Activated gamma-delta T cell (primary cell): ENCODE measurements around the gene CRIM1.
"Not testable (repeated sequence)": the region's sequence is repeated elsewhere in the genome, so short reads cannot be mapped to it uniquely, and the experiment has no call there.

Experiments
- DNase-seq: peaks from one replicate; lab custom pipeline; 2025; lab: John Stamatoyannopoulos, UW

The CRIM1 gene

DNA sequence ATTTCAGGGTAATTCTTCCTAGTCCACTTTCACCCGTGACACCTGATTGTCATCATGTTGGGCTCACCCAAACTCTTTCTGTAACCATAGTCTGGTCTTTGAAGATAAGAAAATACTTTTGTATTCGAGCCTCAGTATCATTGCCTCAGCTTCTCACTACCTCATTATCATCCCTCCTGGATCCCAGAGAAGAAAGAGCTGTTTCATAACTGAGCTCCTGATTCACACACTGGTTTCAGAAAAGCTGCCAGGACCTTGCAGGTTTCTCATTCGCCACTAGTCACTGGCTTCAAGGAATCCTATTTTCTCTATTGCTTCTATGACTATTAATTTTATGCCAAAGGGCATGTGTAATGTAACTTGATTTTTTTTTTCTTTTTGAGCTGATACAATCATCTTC, 2.9 kb upstream of the CRIM1 start:
- no peak for DNase-seq

DNA sequence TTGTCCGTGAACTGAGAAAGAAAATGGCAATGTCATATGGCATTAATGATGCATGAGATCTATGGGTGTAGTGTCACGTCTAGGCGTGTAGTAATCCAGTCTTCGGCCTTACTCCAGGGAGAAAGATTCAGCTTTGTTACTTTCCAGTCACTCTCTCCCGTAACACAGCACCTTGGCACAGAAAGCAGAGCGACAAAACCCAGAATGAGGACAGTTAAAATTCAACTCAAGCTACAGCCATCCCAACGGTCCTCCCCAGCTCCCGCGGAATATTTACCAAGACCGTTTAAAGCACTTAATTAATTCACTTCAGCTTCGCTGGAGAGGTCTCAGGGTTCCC, 797 bp upstream of the CRIM1 start:
- DNase-seq = no peak

DNA sequence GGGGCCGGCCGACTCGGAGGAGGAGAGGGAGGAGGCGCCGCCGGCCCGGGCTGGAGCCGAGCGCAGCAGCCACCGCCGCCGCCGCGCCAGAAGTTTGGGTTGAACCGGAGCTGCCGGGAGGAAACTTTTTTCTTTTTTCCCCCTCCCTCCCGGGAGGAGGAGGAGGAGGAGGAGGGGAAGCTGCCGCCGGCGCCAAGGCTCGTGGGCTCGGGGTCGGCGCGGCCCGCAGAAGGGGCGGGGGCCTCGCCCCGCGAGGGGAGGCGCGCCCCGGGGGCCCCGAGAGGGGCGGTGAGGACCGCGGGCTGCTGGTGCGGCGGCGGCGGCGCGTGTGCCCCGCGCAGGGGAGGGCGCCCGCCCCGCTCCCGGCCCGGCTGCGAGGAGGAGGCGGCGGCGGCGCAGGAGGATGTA, 316 bp downstream of the CRIM1 start:
- no peak for DNase-seq

DNA sequence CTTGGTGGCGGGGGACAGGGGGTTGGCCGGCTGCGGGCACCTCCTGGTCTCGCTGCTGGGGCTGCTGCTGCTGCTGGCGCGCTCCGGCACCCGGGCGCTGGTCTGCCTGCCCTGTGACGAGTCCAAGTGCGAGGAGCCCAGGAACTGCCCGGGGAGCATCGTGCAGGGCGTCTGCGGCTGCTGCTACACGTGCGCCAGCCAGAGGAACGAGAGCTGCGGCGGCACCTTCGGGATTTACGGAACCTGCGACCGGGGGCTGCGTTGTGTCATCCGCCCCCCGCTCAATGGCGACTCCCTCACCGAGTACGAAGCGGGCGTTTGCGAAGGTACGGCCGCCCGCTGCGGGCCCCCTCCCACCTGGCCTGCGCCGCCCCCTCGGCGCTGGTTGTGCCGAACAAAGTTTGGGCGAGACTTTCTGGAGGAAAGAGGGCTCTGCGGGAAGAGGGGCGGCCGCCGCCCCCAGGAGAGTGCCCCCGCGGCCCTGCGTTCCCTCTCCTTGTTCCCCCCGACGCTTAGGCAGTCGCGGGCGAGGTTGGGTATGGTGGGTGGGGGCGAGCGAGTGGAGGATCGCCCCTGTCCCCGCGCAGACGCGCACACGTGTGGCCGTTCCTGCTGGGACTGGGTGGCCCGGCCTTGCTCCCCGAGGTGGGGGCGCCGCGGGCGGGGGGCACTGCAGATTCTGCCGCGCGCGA, 866 bp downstream of the CRIM1 start:
- peak; percentile 29 for DNase-seq

DNA sequence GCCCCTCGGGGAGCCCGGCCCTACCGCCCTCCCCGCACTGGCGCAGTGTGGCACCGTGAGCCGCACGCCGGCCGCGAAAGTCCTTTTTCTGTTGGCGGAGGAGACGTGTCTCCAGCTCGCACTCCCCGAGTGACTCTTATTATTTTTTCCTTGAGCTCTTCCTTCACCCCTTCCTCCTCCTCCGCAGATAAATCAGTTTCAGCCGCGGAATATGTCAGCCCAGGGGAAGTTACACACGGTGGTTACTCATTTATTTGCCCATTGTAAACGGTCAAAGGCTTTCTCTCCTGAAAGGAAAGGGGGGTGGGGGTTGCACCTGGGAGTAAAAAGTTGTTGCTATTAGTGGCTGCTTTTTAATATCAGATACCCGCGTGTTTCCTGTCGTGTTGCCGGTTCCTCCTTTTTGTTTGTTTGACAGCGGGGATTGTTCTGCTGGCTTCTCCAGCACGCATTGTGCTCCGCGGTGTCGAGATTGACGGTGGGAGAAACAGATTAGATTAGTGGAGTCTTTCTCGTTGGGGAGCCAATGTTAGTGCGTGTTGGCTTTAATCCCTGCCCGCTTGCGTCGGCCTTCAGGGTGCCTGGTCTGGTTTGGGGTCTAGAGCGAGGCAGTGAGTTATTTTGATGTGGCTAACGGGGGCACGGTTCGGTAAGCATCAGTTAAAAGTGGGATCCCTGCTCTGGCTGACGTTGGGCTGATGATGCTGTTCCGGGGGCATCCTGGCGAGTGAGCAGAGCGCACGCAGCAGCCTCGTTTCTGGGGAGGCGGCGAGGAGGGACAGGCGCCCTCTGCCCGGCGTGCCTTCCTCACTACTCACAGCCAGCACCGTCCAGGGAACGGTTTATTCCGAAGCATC, 1.6 kb downstream of the CRIM1 start:
- DNase-seq = no peak

DNA sequence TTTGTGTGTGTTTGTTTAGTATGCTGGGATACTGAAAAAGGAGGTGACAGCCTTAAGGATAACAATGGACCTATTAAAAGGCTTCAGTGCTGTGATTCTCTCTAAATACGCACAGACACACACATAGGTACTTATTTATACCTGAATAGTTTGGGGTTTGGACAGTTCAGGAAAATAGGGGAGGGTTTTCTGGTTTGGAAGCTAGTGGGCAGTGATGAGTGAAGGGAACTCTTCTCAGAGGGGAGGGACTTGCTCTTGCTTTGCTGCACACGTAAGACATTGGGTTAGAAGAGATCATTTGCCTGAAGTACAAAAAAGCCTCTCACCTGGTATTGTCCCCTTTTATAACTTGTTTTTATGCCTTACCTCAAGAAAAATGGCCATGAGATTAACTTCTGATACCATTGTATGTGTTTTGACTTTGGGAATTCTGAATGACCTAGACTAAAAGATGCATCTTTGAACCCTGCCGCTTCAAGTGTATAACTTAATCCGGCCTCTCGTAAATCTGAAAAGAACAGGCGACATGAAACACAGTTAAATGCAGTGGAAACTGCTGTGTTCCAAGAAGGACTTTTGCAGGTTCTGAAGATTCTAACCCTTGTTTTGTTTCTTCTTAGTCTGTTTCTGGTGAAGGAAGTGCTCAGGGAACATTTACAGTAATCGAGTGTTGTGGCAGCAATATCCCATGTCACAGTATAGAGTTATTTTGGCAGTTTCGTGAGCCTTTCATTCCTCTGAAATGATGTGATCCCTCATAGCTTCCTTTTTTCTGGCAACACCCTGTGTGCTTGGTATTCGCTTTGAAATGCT, 2.5 kb downstream of the CRIM1 start:
- no peak for DNase-seq

DNA sequence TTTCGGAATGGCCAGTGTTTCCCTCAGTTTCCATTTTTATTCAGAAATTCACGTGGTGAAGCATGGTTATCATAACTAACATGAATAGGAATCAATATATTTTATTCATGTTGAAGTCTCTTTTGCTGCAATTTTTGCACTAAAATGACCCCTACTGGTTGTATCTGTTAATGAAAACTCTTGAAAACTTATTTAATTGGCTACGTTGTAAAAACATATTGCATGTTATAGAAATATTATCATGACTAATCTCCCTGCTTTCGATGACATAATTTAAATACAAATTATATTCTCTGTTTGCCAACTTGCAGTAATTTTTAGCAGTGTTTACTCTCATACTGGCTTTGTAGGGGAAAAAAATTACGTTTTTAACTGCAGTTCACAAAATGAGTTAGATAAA, 3.5 kb downstream of the CRIM1 start:
- DNase-seq = no peak

DNA sequence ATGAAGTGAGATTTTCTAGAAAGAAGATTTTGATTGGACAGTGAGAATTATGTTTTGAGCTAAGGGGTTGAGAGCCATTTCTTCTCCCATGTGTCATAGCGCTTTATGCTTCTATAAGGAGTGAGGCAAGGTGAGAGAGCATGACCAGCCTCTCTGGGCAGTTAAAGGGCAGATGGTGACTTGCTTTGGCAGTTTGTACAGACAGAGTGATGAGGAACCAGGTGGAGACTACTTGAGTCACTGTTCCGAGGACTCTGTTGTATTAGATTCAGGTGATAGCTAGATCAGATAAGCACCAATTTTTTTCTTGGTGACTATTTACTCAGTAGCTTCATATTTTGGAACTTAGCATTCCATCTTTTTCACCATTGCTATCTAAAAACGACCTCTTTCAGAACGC, 4.5 kb downstream of the CRIM1 start:
- DNase-seq = no peak

DNA sequence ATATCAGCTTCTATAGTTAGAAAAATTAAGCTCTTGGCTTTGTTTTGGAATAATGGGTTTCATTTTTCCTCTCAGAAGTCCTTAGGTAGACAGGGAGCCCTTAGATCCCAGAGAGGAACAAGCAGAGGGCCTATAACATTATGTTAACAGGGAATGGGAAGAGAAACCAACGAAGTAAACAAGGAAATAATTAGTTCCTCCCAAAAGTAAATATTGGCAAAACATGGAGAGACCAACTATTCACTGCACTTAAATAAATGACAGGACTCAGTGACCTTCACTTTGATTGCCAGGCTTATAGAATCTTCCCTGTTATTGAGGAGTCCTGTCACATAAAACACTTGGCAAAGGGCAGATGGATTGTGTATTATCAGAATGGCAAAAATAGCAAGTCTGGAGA, 5.3 kb downstream of the CRIM1 start:
- DNase-seq = no peak

DNA sequence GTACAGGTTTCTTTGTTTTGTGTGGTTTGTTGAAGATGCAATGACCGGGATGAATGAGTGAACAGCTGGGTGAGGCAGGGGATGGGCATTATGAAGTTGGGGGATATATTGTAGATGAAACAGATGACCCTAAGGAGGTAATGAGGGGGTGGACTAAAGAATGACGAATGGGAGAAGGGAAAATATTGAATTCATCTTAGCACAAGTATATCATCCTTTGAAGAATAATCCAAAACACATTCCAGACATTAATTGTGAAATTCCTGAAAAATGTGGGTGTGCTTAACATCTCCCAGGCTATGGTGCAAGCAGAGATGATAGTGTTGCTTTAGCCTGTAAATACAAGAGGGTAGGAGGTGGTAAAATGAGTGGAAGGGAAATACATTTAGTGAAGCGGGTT, 5.8 kb downstream of the CRIM1 start:
- no peak for DNase-seq

DNA sequence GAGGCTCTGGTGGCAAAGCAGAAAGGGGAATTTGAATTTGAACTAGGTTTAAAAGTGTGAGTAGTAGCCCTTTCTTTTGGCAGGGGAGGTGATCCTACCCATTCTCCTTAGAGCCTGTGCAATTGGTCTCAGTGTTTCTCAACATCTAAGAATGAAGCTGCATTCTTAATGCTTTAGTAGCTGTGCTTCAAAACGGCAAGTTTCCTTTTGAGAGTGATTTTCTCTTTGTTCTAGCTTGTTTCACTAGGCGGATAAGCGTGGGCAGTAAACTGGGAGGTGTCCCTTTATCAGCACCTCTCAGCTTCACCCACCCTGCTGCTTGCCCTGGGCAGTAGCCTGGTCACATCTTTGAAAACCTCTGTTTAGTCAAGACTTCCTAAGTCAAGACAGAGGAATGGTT, 6.7 kb downstream of the CRIM1 start:
- DNase-seq = no peak

DNA sequence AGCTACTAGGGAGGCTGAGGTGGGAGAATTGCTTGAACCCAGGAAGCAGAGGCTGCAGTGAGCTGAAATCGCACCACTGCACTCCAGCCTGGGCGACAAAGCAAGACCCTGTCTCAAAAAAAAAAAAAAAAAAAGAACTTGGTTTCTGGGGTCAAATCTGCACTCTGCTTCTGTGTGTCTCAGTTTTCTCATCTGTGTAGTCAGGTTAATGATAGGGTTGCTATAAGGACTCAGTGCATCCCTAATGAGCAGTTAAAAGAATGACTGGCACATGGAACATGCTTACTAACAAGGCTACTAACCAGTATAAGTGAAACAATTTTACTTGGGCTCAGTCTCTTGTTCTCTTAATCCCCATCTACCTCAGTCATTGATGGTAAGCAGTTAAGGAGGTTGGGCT, 7.5 kb downstream of the CRIM1 start:
- not testable (repeated sequence) for DNase-seq

DNA sequence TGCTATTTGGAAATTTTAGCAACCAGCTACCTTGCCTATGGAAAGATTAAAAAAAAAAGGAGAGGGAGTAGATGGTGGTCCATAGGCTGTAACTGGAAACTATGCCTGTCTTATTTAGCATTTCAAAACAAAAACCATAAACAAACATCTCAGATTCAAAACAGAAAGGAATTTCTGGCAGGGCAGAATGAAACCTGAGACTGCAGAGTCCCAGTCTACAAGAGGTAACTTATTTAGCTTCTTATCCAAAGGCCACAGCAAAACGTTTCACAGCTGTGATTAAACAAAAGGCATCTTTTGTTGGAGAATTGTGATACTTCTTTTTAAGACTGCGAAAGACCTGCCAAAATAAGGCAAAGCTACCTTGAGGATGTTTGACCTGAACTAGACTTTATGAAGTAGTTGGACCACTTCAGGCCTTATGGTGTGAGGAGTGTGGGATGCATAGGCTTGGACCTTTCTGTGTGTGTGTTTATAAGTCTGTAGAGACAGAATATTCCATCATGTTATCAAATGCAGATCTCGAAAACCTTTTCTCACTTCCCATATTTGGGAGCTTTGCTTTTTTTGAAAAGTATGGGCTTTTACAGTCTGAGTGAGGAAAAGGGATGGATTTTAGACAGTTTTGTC, 11.0 kb downstream of the CRIM1 start:
- no peak for DNase-seq

DNA sequence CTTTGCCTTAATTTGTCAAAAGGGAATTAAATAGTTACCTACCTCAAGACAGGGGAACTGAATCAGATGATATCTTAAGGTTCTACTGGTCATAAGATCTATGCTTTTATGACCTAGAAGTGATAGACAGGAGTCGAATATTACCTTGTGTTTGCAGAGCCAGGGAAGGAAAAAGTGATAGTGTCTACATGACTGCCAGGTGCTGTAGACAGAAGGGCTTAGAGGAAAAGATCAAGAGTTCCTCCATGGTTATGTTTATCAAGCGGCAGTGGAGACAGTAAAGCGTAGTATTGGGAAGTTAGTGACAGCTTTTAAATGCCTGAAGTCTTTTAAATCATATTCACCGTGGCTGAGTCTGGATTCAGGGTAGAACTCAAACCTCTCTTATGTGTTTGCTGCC, 11.9 kb downstream of the CRIM1 start:
- no peak for DNase-seq

DNA sequence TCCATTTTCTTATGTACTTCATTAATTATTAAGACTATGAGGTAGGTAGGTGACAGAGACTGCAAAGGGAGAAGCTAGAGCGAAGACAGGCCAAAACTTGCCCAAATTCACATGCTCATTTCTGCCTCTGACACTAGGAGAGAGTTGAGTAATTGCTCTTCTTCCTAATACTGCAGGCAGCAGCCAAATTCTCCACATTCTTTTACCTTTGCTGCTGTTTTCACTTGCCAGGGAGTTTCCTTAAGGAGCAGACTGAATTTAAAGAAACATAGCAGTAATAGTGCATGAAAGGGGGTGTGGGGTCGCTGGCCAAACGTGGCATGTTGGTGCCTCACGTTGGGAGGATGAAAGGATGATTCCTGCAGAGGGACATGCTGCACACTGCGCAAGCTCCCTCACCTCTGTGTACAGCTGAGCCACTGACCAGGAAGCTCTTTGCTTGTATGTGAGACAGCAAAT, 12.3 kb downstream of the CRIM1 start:
- no peak for DNase-seq

DNA sequence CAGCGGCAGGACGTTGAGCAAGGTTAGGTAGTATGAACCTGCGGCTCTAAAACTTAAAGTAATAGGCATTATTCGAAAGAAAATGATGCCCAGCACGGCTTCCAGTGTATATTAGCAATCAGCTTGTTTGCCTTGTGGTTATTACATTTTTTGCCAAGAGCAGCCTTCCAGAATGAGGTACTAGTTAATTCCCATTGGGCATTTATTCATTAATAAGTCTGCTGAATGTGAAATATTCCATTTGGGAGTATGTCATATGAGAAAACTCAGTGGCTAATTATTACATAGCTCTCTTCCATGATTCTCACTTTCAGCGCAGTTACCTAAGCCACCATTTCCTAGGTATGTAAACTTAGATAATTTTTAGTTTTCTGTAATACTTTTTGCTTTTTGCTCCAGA, 12.9 kb downstream of the CRIM1 start:
- no peak for DNase-seq

DNA sequence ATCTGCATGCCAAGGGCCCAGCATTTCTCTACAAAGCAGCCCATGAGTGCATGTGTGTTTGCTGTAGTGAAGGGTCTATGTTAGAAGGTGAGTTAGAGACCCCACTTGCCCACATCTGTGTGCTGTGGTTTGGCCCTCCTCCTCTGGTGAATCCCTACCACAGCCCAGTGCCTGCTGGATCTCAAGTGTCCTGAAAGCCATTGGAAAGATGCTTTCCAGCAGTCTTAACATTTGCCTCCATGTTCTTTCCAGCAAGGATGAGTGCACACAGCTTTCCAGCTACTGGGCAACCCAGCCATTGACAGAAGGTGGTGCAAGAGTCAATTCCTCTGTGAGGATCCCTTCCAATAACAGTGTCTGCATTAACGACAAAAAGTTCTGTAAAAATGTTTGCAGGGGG, 13.6 kb downstream of the CRIM1 start:
- DNase-seq = no peak

DNA sequence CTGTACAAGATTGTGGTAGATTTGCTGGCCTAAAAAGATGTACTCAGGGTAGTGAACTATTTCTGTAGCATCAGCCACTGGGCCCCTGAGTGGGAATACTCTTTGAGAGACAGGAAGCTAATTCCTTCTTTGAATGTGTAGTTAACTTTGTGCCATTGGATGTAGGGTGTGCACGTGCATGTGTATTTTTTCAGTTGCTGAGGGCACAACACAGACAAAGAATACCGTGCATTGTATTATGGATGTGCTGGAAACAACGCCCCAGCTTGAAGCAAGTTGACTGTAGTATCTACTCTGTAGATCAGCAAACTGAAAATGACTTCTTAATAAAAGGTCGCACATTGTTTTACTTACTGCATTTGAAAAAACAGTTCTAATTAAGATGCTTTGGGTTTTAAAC, 14.1 kb downstream of the CRIM1 start:
- DNase-seq = no peak

DNA sequence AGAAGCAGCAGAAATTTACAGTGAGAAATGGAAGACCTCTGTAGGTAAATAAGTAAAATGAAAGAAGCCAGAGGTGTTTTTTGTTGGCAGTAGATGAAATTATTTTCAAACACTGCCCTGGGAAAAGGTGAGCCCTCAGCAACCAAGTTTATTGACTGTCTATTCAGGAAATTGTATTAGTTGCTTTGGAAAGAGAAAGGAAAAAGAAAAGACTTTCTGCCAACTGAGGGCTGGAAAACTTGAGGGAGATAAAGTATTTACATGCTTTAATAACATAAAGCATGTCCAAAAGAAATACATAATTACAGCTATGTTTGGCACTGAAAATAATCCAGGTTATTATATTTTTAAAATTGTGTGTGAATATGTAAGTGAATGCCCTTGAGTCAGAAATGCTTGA, 14.7 kb downstream of the CRIM1 start:
- DNase-seq = no peak

DNA sequence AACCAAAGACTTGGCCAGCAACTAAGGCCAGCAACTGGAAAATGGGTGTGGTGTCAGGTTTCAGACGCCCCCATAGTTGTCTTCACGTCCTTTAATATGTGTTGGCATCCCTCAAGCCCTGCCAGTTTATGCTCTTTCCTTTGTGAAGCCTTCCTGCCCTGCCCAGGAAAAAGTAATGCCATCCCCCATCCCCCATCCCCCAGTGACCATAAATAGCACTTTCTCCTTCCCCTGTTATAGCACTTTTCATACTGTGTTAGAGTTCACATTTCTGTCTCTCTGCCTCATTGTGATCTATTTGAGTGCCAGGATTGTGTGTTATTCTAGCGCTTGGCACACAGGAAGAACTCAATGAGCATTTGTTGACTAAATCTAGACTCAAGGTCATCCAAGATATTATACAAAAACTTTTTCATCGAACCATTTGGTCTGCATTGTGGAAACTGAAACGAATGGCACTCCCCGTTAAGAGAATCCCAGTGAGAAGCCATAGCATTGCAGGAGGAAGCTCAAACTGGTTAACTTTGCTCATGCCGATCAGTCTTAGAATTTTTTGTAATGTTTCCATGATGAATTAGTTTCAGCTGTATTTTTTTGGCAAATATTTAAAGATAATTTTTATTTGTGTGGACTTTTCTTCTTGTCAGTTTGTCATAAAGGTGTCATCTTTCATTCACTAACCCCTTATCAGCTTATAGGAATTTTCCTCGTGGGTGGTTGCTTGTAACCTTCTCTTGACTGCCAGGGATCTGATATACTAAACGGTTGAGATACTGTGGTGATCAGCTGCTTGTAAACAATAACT, 15.7 kb downstream of the CRIM1 start:
- no peak for DNase-seq

DNA sequence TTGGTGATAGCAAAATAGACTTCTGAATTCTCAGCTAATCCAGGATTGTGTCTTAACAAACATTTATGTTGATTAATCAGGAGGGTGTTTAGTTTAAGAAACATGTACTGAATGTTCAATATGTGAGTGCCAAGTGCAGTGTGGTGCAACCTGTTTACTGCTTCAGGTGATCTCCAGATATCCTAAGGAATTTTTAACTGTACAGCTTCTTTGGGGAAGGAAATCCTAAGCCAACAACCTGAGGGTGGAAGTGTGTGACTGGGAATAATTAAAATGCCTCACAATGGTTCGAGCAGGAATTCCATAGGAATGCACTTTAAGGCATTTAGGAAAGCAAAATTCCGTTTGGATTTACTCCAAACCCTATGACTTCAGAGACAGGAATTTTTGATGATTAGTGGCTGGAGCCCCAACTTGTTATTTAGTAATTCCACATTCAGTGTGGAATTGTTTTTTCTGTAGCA, 16.4 kb downstream of the CRIM1 start:
- no peak for DNase-seq
